Erythroblast (primary cell): ENCODE results near the gene SUPT3H.
"Not testable (repeated sequence)": the region's sequence is repeated elsewhere in the genome, so short reads cannot be mapped to it uniquely, and the experiment has no call there.

Experiments used
- DNase-seq, 2 experiments: peaks; one replicate each; lab custom pipeline; 2025; lab: John Stamatoyannopoulos, UW
- GATA1 ChIP-seq: IDR thresholded peaks from 2 replicates; pipeline ENCODE4 v1.6.1; 2011; ENCODE audit warnings: low read depth, mild to moderate bottlenecking, control low read depth, low read length, moderate library complexity
- POLR2A ChIP-seq: IDR thresholded peaks from 2 replicates; pipeline ENCODE4 v1.6.1; 2011; ENCODE audit warnings: mild to moderate bottlenecking, low read length

SUPT3H gene

DNA sequence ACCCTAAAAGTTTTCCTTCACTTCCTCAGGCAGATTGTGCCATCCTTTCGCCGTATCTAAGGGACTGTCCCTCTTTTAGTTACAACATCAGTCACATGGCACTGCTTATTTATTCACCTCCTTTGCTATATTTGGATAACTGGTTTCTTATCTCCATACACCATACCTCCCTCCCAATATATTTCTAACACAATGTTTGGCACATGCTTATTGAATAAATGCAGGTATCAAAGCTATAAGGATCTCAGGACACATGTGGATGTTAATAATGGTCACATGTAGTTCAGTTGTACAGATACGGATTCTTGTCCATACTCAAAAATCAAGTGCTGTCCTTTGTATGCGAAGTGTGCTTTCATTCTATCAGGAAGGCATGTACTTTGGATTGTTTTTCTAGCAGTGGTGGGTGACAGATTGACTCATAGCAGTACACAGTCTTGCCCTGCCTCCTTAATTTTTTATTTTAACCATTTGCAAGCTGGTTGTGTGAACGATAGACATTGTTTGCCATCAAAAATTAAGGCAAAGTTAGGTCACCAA is 456.7 kb downstream of the SUPT3H start:
- TF ChIP-seq GATA1: no peak
- no peak for TF ChIP-seq POLR2A

DNA sequence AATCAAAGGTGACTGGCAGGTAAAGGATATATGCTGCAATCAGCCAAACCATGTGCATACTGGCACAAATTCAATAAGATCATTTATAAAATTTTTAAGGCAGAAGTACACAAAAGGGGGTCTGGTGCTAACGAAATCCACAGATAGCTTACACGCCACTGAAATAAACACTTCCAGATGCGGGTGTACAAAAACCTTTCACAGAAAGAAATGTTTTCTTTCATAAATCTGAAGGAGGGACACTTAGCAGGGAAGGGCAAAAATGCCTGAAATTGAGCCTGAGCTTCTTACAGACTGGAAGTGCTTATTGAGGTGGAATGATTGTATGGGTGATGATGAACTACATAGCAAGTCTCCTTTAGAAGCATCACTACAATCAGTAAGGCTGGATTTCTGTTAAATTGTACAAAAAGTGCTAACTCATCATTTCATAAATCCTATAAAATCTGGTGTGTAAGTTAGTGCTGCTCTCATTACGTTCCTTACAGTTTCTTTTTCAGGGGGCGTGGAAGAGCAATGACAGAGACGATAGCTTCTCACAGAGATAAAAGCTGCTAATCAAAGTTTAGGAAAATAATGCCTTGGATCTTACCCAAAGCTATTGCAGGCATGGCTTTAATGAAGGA is 458.9 kb downstream of the SUPT3H start:
- TF ChIP-seq GATA1 (no peak), POLR2A (no peak)
- DNase-seq: no peak

More for the DNA sequence above, 456.7 kb downstream of the SUPT3H start:
- no peak for DNase-seq

DNA sequence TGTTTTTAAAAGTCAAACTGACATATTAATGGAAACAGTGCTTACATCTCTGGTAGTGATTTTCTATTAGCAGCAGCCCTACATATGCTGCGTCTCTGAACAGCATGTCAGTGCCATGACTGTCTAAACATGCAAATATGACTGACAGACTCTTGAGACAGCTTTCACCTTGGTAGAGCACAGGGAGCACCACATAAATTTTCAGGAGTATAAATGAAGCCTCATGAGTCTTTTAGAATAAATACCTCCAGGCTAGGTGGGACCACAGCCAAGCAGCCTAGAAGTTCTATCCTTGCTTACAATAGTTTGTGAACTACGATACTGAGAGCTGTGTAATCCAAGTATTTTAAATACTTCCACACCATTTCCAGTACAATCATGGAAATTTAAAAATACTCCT is 460.3 kb downstream of the SUPT3H start:
- DNase-seq: no peak
- TF ChIP-seq GATA1 (no peak), POLR2A (no peak)

DNA sequence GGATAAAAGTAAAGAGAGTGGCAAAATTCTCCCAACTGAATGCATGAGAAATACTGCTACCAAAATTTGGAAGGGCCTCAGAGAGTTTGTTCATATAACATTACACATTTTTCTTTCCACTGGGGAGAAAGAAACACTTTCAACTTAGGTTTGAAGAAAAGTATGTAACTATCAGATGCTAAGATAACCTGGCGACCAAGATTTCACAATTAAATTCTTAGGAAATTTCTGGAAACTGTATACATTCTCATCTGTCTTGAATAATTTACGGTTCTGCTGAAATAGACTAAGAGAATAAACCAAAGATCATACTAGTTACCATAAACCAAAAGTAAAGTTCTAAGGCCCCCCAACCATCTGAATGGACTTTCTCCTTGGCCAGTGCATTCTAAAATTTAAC is 462.6 kb downstream of the SUPT3H start:
- TF ChIP-seq POLR2A: no peak
- TF ChIP-seq GATA1: no peak
- no peak for DNase-seq

DNA sequence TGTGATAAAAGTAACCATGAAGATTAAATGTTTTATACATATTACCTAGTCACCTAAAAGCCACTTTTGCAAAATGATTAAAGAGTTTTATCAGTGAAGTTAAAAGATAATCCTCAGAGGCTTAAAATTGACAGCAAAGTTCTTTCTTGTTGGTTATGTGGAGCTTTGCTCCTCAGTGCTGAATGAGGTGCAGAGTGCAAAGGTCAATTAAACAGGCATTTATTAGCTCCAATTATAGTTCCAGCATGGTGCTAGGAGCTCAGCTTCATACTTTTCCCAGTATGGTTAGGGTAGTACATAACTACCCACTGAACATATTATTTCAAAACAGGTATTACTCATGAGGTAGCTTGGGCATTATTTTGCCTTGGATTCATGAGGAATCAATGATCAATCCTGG is 463.6 kb downstream of the SUPT3H start:
- TF ChIP-seq POLR2A (no peak), GATA1 (no peak)
- DNase-seq: no peak

DNA sequence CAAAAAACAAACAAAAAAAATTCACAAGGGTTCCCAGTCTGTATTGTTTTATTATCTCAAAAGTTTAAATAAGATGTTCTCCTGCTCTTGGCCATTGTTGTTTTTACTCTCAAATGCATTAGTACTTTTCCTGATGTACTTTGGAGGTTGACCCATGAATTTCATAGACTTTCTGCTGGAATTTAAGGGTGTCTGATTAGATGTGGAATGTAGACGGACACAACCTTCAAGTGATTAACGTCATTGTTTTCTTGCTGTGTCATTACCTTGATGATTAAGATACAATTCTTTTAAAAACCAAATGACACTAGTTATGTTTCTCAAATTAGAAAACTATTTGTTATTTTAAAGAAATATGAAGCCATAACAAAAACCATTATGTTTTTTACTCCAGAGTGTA is 471.0 kb downstream of the SUPT3H start:
- TF ChIP-seq GATA1 (no peak), POLR2A (no peak)
- no peak for DNase-seq

DNA sequence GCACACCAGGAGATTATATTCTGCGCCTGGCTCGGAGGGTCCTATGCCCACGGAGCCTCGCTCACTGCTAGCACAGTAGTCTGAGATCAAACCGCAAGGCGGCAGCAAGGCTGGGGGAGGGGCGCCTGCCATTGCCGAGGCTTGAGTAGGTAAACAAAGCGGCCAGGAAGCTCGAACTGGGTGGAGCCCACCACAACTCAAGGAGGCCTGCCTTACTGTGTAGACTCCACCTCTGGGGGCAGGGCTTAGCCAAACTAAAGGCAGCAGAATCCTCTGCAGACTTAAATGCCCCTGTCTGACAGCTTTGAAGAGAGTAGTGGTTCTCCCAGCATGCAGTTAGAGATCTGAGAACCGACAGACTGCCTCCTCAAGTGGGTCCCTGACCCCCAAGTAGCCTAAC is 477.4 kb downstream of the SUPT3H start:
- not testable (repeated sequence) for DNase-seq

DNA sequence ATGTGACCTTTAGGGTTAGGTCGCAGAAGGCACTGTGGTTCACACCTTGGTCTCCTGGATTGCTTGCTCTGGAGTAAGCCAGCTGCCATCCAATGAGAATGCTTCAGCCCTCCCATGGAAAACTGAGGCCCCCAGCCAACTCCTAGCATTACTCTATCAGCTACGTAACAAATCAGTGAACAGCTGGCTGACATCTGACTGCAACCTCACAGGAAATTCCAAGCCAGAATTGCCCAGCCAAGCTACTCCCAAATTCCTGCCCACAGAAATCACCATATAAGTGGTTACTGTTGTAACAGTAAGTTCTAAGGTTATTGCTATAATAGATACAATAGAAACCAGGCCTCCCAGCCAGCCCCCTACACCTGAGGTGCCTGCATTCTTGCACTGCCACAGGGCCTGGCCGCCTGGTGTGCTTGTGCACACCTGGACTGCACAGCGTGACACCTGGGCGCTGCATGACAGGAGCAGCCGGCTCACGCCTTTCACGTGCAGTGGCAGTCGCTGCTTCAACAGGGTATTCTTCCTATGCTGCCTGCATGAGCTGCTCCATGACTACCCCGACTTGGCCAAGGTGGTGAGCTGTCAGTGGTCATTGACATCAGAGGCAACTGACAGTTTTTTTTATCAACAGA is 479.3 kb downstream of the SUPT3H start:
- TF ChIP-seq POLR2A (no peak), GATA1 (no peak)
- no peak for DNase-seq

DNA sequence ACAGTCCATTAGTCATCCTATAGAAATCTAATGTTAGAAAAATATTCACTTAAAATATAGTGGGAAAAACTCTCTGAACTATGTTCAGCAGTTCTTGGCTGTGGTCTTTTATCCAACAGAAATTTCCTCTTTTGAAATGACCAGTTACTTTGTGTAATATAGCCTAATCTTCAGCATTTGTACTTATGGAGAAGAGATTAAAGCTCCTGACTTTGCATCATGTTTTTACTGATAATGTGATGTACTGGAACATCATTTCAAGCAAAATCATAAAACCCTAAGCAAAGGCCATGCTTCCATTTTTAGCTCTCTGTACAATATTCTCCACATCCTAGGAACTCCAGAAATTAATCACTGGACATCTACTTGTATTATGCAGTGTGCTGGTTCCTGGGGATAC is 480.4 kb downstream of the SUPT3H start:
- DNase-seq: no peak
- TF ChIP-seq GATA1: no peak
- no peak for TF ChIP-seq POLR2A

DNA sequence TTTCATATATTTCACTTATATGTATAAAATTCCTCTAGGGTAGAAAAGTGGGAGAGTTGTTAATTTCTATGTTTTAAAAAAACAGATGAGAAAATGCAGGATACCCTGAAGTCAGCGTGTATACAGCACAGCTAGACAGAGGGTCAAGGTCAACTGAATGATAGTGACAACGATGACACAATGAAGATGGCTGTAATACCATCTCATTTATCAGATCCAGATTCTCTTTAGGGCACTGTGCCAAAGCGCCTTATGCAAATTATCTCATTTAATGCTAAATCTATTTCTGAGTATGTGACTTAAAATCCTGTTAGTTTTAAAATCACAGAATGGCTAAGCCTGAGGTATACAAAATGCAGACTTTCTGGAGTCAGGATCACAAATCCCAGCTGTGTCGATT is 481.0 kb downstream of the SUPT3H start:
- TF ChIP-seq POLR2A: no peak
- no peak for TF ChIP-seq GATA1

DNA sequence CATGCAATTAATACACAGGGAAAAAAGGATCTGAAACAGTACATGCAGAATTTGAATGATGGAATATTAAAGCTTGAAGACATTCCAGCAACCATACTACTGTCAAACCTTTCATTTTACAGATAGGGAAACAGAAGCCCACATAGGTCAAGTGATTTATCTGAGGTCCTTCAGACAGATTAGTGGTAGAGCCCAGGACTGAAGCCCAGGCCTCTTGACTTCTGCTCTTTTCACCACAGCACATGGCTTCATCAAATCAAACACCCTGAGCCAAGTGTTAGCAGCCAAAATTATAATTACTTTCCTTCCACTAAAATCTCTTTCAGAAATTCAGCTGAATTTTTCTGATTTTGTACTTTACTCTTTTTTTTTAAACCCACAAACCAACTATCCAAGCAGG is 485.2 kb downstream of the SUPT3H start:
- DNase-seq: no peak
- no peak for TF ChIP-seq GATA1

More for the DNA sequence above, 481.0 kb downstream of the SUPT3H start:
- DNase-seq: no peak

DNA sequence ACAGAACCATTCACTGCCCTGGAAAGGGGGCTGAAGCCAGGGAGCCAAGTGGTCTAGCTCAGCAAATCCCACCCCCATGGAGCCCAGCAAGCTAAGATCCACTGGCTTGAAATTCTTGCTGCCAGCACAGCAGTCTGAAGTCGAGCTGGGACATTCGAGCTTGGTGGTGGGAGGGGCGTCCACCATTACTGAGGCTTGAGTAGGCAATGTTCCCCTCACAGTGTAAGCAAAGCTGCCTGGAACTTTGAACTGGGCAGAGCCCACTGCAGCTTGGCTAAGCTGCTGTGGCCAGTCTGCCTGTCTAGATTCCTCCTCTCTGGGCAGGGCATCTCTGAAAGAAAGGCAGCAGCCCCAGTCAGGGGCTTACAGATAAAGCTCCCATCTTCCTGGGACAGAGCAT is 498.7 kb downstream of the SUPT3H start:
- not testable (repeated sequence) for DNase-seq

DNA sequence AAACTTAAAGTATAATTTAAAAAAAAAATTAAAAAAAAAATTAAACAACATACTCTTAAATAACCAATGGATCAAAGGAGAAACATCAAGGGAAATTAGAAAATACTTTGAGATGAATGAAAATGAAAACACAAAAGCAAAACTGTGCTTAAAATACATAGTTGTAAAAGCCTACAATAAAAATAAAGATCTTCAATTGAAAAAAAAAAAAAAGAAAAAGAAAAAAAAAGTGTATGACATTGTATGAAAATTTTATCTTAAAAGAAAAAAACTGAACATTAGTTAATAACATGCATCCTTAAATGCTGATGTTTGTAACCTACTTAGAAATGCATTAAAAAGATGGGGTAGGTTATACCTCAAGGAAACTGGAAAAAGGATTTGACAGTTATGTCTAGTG is 501.1 kb downstream of the SUPT3H start:
- not testable (repeated sequence) for DNase-seq

DNA sequence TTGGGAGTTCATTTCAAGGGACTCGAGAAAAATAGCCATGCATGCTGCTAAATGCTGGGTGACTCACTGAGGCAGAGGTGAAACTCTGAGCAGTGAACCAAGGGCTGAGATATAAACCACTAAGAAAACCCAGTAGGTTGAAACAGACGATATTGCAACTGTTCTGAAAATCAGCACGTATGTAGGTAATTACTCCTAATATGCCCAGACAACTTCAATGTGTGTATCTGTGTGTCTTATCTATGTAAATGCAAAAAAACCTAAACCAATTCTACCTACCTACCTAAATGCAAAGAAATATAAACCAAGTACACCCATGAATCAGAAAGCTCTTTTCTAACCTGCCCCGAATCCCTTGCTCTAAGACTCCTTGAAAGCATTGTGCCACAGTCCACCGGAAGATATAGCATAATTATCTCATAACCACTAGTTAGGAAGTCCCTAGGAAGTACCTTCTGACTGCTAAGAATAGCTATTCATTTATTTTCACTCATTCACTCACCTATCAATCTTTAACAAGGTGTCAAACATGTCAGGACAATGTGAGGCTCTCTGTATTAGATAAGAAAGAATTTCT is 508.3 kb downstream of the SUPT3H start:
- TF ChIP-seq POLR2A (no peak), GATA1 (no peak)
- no peak for DNase-seq

DNA sequence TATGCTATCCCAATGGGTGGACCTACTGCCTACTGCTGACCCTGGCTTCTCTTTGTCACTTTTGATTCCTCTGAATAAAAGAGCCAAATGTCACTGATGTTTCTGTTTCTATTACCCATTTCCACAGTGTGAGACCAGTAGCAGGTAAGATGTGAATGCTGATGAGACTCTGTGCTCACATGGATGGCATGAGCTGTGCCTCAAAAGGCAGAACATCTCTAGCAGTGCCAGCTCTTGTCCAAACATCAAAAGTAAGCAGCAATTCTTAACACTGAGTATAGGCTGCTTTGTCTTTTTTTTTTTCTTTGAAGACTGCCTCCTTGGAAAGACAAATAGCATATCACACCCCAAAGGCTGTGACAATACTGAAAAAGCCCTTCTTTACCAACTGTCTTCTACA is 508.8 kb downstream of the SUPT3H start:
- TF ChIP-seq POLR2A: no peak
- no peak for TF ChIP-seq GATA1
- no peak for DNase-seq
